Measurements from ENCODE around the gene H1-8. TPM values are rescaled to one million over a fixed set of nuclear protein-coding genes. Genes with fewer than 3 reads are reported as not detected.

Gene H1-8
- total RNA-seq, 2 donors from 2014 or later: not detected

GRCh38 chr3:129581623-129582022, 38.6 kb downstream of the H1-8 start:
- intact Hi-C loops (cut with DNase I): no loop called here
- no peak for TF ChIP-seq POLR2A (IDR thresholded peaks at IDR 0.05)
- no peak for TF ChIP-seq CTCF (IDR thresholded peaks at IDR 0.05)
- no peak for TF ChIP-seq POLR2AphosphoS5 (IDR thresholded peaks at IDR 0.05)
- Histone ChIP-seq H3K27ac (no peak overlapping the region), H3K4me3 (no peak overlapping the region), H3K9me3 (no peaks in the 10 kb centered on the region), H3K36me3 (peaks cover 0 to 8% of the 10 kb centered on the region in 2 donors), H3K4me1 (replicated peaks) (no peaks in the 10 kb centered on the region), H3K27me3 (replicated peaks; ENCODE audit: insufficient read depth) (no peaks in the 10 kb centered on the region)
- WGBS: 93% methylated on average over 7 of the region's 8 CpGs
- DNase-seq (ENCODE audit: low spot score): no peak

GRCh38 chr3:129582799-129583198, 39.8 kb downstream of the H1-8 start:
- Histone ChIP-seq H3K4me3 (no peak overlapping the region), H3K9me3 (no peaks in the 10 kb centered on the region), H3K27ac (no peak overlapping the region), H3K27me3 (replicated peaks; ENCODE audit: insufficient read depth) (no peaks in the 10 kb centered on the region), H3K36me3 (peaks cover 0 to 8% of the 10 kb centered on the region in 2 donors), H3K4me1 (replicated peaks) (no peaks in the 10 kb centered on the region)
- WGBS: 90% methylated on average over 5 of the region's 5 CpGs
- TF ChIP-seq POLR2A (IDR thresholded peaks at IDR 0.05): no peak
- no peak for TF ChIP-seq CTCF (IDR thresholded peaks at IDR 0.05)
- TF ChIP-seq POLR2AphosphoS5 (IDR thresholded peaks at IDR 0.05): no peak
- no peak for DNase-seq (ENCODE audit: low spot score)
- intact Hi-C loops (cut with DNase I): no loop called here

- Histone ChIP-seq H3K27ac (no peak overlapping the region), H3K27me3 (replicated peaks; ENCODE audit: insufficient read depth) (no peaks in the 10 kb centered on the region), H3K36me3 (peaks cover 0 to 8% of the 10 kb centered on the region in 2 donors), H3K9me3 (no peaks in the 10 kb centered on the region), H3K4me3 (no peak overlapping the region), H3K4me1 (replicated peaks) (no peaks in the 10 kb centered on the region)
- TF ChIP-seq CTCF (IDR thresholded peaks at IDR 0.05) (no peak), POLR2A (IDR thresholded peaks at IDR 0.05) (no peak), POLR2AphosphoS5 (IDR thresholded peaks at IDR 0.05) (no peak)
- intact Hi-C loops (cut with DNase I): no loop called here
- DNase-seq (ENCODE audit: low spot score): no peak
- WGBS: 91% methylated on average over 9 of the region's 9 CpGs
Measured at GRCh38 chr3:129583289-129583688, 40.3 kb downstream of the H1-8 start.

- Histone ChIP-seq H3K4me3 (no peak overlapping the region), H3K27me3 (replicated peaks; ENCODE audit: insufficient read depth) (no peaks in the 10 kb centered on the region)
Measured at GRCh38 chr3:129584631-129585030, 41.7 kb downstream of the H1-8 start.

More at GRCh38 chr3:129584631-129585030, 41.7 kb downstream of the H1-8 start:
- intact Hi-C loops (cut with DNase I): no loop called here
- Histone ChIP-seq H3K4me1 (replicated peaks) (no peaks in the 10 kb centered on the region), H3K9me3 (no peaks in the 10 kb centered on the region), H3K27ac (no peak overlapping the region), H3K36me3 (peaks cover 0 to 8% of the 10 kb centered on the region in 2 donors)
- 84% methylated on average over 3 of the region's 3 CpGs for WGBS
- DNase-seq (ENCODE audit: low spot score): no peak
- TF ChIP-seq POLR2A (IDR thresholded peaks at IDR 0.05) (no peak), CTCF (IDR thresholded peaks at IDR 0.05) (no peak)

Data from prostate gland (tissue), 2 donors.